ENCODE results near the gene CDC6.

DNA sequence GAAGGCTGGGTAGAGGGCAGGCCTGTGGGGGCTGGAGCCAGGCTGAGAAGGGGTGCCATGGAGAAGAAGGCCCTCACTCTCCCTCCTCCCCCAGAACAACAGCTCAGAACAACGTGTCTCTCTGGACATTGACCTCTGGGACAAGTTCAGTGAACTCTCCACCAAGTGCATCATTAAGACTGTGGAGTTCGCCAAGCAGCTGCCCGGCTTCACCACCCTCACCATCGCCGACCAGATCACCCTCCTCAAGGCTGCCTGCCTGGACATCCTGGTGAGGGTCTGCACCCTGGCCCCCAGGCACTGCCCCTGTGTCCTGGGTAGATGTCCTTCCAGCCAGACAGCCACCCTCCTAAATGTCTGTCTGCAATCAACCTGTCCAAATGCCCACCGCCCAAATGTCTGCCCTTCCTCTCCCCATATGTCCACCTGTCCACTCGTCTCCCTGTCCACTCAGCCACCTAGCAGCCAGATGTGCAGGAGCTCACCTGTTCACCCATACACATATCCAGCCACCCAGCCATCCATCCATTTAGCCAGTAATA, 64.6 kb downstream of the CDC6 start:
- no peak for TF ChIP-seq GATA2 (IDR thresholded peaks at IDR 0.05; ENCODE audit: low read depth, low read length)
- TF ChIP-seq GATA3 (IDR thresholded peaks at IDR 0.05; ENCODE audit: low read depth, low read length) = no peak

Data from SH-SY5Y (cell line).